ENCODE measurements around the gene TOR4A.

The TOR4A gene

DNA sequence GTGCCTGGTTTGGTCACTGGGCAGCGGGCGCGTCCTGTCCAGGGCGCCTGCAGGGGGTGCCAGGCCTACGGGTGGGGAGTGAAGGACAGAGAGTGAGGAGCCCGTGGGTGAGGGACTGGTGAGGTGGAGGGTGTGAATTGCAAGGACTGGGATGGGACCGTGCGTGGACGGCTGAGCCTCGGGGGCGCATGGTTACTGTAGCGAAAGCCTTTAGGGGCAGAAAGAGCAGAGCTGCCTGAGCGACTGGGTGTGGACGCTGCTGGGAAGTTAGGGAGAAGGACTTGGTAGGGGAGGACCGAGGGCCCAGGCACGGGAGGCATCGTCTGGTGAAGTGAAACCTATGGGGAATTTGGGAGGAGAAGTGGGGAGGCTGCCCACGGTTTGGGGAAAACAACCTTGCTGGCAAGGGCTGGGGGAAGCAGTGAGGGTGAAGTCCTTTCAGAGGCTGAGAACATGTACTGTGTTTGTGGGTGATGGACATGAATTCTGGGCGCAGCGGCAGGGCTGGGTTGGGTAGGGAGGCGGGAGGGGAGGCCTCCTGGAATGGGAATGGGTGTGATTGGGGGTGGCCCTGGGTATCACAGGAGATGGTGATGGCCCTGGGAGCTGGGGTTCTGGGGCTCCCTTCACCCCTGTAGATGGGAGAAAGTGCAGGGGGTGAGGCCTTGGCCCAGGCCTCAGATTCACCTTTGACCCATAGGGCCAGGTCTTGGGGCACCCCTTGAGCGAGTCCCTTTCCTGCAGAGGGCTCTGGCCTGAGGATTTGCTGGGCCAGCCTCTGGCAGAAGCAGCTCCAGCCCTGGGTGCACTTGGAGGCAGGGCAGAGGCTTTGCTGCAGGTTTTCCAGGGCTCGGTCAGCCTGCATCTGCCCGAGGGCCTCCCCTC lies 1.7 kb upstream of the TOR4A start:
- Histone ChIP-seq H4K8ac (ENCODE audit: low read depth, low read length) (no peak overlapping the region), H3K27me3 (ENCODE audit: control insufficient read depth in 3 of 3, insufficient read depth in 3 of 3, low read depth in 1 of 3, low read length in 3 of 3) (peaks cover 0 to 30% (median 9%) of the 10 kb centered on the region in 3 experiments), H3K4me3 (ENCODE audit: low read length in 2 of 2) (no peak overlapping the region), H2BK120ac (ENCODE audit: low read depth, low read length) (peak overlapping the region; percentile 47), H2BK15ac (ENCODE audit: low read length) (peak overlapping the region; percentile 85), H3K23ac (ENCODE audit: low read depth, low read length, poor library complexity) (peak overlapping the region; percentile 73), H2BK5ac (ENCODE audit: low read length) (peak overlapping the region; percentile 39), H3K14ac (ENCODE audit: low read length) (peak overlapping the region; percentile 75), H3K4me1 (ENCODE audit: control insufficient read depth in 2 of 2, insufficient read depth in 1 of 2, low read depth in 1 of 2, low read length in 2 of 2) (peaks cover 11 to 23% of the 10 kb centered on the region in 2 donors), H2AK5ac (ENCODE audit: low read depth, low read length) (peak overlapping the region; percentile 86), H3K9ac (ENCODE audit: low read depth, low read length, poor library complexity) (peak overlapping the region; percentile 60), H3K9me3 (replicated peaks in 1 of 2; ENCODE audit: control insufficient read depth in 2 of 2, insufficient read depth in 1 of 2, low read depth in 1 of 2, low read length in 2 of 2) (peaks cover 3 to 12% of the 10 kb centered on the region in 2 donors), H2BK12ac (ENCODE audit: low read length) (peak overlapping the region; percentile 58), H3K27ac (replicated peaks; ENCODE audit: low read length) (peak overlapping the region; percentile 22), H2AFZ (ENCODE audit: low read length) (no peak overlapping the region), H3K4me2 (ENCODE audit: insufficient read depth, low read length, poor library complexity, severe bottlenecking) (no peak overlapping the region), H3K79me1 (ENCODE audit: low read depth, low read length) (peaks cover 9% of the 10 kb centered on the region), H4K91ac (ENCODE audit: low read depth, low read length, poor library complexity) (no peak overlapping the region), H3K36me3 (replicated peaks in 1 of 2; ENCODE audit: control insufficient read depth in 2 of 2, insufficient read depth in 2 of 2, low read length in 2 of 2) (peaks cover 25 to 30% of the 10 kb centered on the region in 2 donors), H3K4ac (ENCODE audit: low read length) (peak overlapping the region; percentile 66), H3K18ac (ENCODE audit: low read length) (peak overlapping the region; percentile 71)
- WGBS, 2 donors (ENCODE audit: extremely low coverage in 2 of 2, insufficient read length in 2 of 2, insufficient replicate concordance in 1 of 2) = no CpG with 5 or more reads among the region's 24 CpGs
- DNase-seq (ENCODE audit: low spot score) = no peak

DNA sequence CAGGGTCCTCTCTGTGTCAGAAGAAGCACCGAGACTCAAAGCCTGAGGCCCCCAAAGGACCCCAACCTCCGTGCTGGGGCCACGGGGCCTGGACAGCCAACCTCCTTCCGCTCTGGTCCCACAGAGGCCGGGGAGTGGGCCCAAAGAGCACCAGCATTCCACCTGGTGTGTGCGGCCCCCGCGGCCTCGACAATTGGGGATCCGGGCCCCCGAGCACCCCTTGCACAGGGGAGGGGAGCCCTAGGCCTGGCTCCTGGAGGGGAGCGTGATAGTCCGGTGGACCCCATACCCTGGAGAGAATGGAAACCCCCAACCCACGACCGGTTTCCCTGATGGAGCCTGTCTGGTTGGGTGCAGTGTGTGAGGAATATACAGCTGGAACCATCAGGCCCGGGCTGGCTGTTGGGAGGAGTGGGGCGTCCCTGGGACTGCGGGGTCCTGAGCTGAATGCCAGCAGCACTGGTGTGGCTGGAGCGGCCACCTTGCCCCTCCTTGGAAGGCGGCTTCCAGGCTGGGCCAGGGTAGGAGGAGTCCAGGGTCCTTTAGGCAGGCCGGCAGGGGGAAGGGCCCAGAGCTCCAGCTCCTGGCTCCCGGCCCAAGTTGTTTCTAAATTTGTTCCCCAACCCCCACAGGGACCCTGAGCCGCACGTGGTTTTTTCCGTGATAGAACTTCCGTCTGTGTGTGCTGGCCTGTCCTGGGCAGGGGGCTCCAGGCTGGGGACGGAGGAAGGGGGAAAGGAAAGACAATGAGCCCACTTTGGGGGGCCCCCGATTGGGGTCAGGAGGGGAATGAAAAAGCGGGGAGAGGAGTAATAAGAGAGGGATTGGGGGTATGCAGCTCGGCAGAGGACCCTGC lies 825 bp upstream of the TOR4A start:
- Histone ChIP-seq H3K79me1 (ENCODE audit: low read depth, low read length) (peaks cover 9% of the 10 kb centered on the region), H3K9ac (ENCODE audit: low read depth, low read length, poor library complexity) (peak overlapping the region; percentile 44), H2BK12ac (ENCODE audit: low read length) (peak overlapping the region; percentile 58), H3K27me3 (ENCODE audit: control insufficient read depth in 3 of 3, insufficient read depth in 3 of 3, low read depth in 1 of 3, low read length in 3 of 3) (peaks cover 0 to 36% (median 9%) of the 10 kb centered on the region in 3 experiments), H2BK5ac (ENCODE audit: low read length) (peak overlapping the region; percentile 75), H3K23ac (ENCODE audit: low read depth, low read length, poor library complexity) (peak overlapping the region; percentile 96), H3K18ac (ENCODE audit: low read length) (peak overlapping the region; percentile 93), H3K14ac (ENCODE audit: low read length) (peak overlapping the region; percentile 97), H3K4me1 (ENCODE audit: control insufficient read depth in 2 of 2, insufficient read depth in 1 of 2, low read depth in 1 of 2, low read length in 2 of 2) (peaks cover 11 to 23% of the 10 kb centered on the region in 2 donors), H2AK5ac (ENCODE audit: low read depth, low read length) (peak overlapping the region; percentile 97), H3K9me3 (replicated peaks in 1 of 2; ENCODE audit: control insufficient read depth in 2 of 2, insufficient read depth in 1 of 2, low read depth in 1 of 2, low read length in 2 of 2) (peaks cover 3 to 12% of the 10 kb centered on the region in 2 donors), H3K4me3 (ENCODE audit: low read length in 2 of 2) (no peak overlapping the region), H3K36me3 (replicated peaks in 1 of 2; ENCODE audit: control insufficient read depth in 2 of 2, insufficient read depth in 2 of 2, low read length in 2 of 2) (peaks cover 23 to 24% of the 10 kb centered on the region in 2 donors), H2BK120ac (ENCODE audit: low read depth, low read length) (peak overlapping the region; percentile 94), H2AFZ (ENCODE audit: low read length) (no peak overlapping the region), H3K27ac (replicated peaks; ENCODE audit: low read length) (peak overlapping the region; percentile 59), H2BK15ac (ENCODE audit: low read length) (peak overlapping the region; percentile 96), H3K4me2 (ENCODE audit: insufficient read depth, low read length, poor library complexity, severe bottlenecking) (peak overlapping the region; percentile 57), H3K4ac (ENCODE audit: low read length) (no peak overlapping the region), H4K91ac (ENCODE audit: low read depth, low read length, poor library complexity) (no peak overlapping the region), H4K8ac (ENCODE audit: low read depth, low read length) (peak overlapping the region; percentile 82)
- no CpG with 5 or more reads among the region's 30 CpGs for WGBS, 2 donors (ENCODE audit: extremely low coverage in 2 of 2, insufficient read length in 2 of 2, insufficient replicate concordance in 1 of 2)
- no peak for DNase-seq (ENCODE audit: low spot score)

DNA sequence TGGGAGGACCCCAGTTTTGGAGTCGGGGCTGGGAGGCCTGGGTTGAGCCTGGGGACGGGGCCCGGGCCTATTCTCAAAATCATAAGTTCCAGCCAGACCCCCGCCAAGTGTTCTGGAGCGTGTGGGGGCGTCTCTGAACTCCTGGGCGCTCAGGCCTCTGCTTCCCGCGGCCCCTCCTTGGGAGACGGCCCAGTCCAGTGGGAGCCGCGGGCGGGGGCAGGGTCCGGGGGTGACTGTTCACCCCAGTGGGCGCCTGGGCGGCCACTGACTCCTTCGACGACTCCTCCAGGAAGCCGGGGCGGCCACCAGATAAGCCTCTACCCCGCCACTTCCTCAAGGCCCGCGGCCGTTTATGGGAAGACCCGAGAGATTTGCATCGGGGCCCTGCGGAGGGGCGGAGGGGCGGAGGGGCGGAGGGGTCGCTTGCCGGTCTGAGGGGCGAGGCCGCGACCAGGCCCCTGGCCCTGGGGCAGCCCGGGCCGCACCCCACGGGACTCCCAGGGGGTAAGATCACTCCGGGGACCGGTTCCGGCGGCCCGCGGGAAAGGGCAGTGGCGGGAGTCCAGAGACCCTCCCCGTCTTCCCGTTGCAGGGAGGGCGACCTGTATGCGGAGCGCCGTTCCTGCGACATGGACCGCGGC lies 655 bp downstream of the TOR4A start:
- peak overlapping the region; percentile 97 for H2AK5ac ChIP-seq (ENCODE audit: low read depth, low read length)
- peak overlapping the region; percentile 75 for H2BK15ac ChIP-seq (ENCODE audit: low read length)
- peak overlapping the region; percentile 99 for H3K23ac ChIP-seq (ENCODE audit: low read depth, low read length, poor library complexity)
- H3K4ac ChIP-seq (ENCODE audit: low read length) = peak overlapping the region; percentile 53
- peaks cover 11 to 23% of the 10 kb centered on the region in 2 donors for H3K4me1 ChIP-seq (ENCODE audit: control insufficient read depth in 2 of 2, insufficient read depth in 1 of 2, low read depth in 1 of 2, low read length in 2 of 2)
- peak overlapping the region; percentile 77 for H3K9ac ChIP-seq (ENCODE audit: low read depth, low read length, poor library complexity)
- H3K27ac ChIP-seq (replicated peaks; ENCODE audit: low read length) = peak overlapping the region; percentile 54
- WGBS, 2 donors (ENCODE audit: extremely low coverage in 2 of 2, insufficient read length in 2 of 2, insufficient replicate concordance in 1 of 2) = no CpG with 5 or more reads among the region's 54 CpGs
- H2BK120ac ChIP-seq (ENCODE audit: low read depth, low read length) = peak overlapping the region; percentile 94
- peak overlapping the region; percentile 57 for H3K4me2 ChIP-seq (ENCODE audit: insufficient read depth, low read length, poor library complexity, severe bottlenecking)
- DNase-seq (ENCODE audit: low spot score) = no peak
- no peak overlapping the region for H4K91ac ChIP-seq (ENCODE audit: low read depth, low read length, poor library complexity)
- H4K8ac ChIP-seq (ENCODE audit: low read depth, low read length) = peak overlapping the region; percentile 65
- H2BK12ac ChIP-seq (ENCODE audit: low read length) = peak overlapping the region; percentile 73
- peak overlapping the region; percentile 75 for H2BK5ac ChIP-seq (ENCODE audit: low read length)
- peaks cover 3 to 12% of the 10 kb centered on the region in 2 donors for H3K9me3 ChIP-seq (replicated peaks in 1 of 2; ENCODE audit: control insufficient read depth in 2 of 2, insufficient read depth in 1 of 2, low read depth in 1 of 2, low read length in 2 of 2)
- peak overlapping the region in 1 of 2 donors; percentile 69 for H3K4me3 ChIP-seq (ENCODE audit: low read length in 2 of 2)
- no peak overlapping the region for H3K14ac ChIP-seq (ENCODE audit: low read length)
- peak overlapping the region; percentile 93 for H3K18ac ChIP-seq (ENCODE audit: low read length)
- H3K27me3 ChIP-seq (ENCODE audit: control insufficient read depth in 3 of 3, insufficient read depth in 3 of 3, low read depth in 1 of 3, low read length in 3 of 3) = peaks cover 0 to 39% (median 9%) of the 10 kb centered on the region in 3 experiments
- no peak overlapping the region for H2AFZ ChIP-seq (ENCODE audit: low read length)
- peaks cover 10 to 14% of the 10 kb centered on the region in 2 donors for H3K36me3 ChIP-seq (replicated peaks in 1 of 2; ENCODE audit: control insufficient read depth in 2 of 2, insufficient read depth in 2 of 2, low read length in 2 of 2)
- H3K79me1 ChIP-seq (ENCODE audit: low read depth, low read length) = peaks cover 7% of the 10 kb centered on the region
